Heart left ventricle (tissue), 16 donors: Measurements from ENCODE around the gene CLDND1. TPM values are rescaled to one million over a fixed set of nuclear protein-coding genes. Genes with fewer than 3 reads are reported as not detected.

Experiments
- ATAC-seq, 4 donors: fragments of 200-7000 bp; cut with Tn5 transposase; one replicate each; pipeline ENCODE4 v1.9.1; 2020 to 2022; ENCODE audit warnings: moderate library complexity in 4 of 4, mild to moderate bottlenecking in 3 of 4, moderate number of reproducible peaks in 1 of 4
- DNase-seq, 5 donors: peaks; one replicate each; pipeline ENCODE4 v3.0.0-alpha.2; 2020
- H3K27ac ChIP-seq, 12 donors: fragments of 200-600 bp; sonication (generic) in 4 of 12; one replicate each; pipeline versions ENCODE4 v1.5.0 to v1.8.0; 2016 to 2022; ENCODE audit warnings: mild to moderate bottlenecking in 2 of 12
- H3K27me3 ChIP-seq, 9 donors: fragments of 200-600 bp; sonication (generic) in 2 of 9; one replicate each; pipeline versions ENCODE4 v1.5.1 to v1.8.0; 2016 to 2022; ENCODE audit warnings: mild to moderate bottlenecking in 3 of 9
- H3K36me3 ChIP-seq, 9 donors: fragments of 200-600 bp; sonication (generic) in 2 of 9; one replicate each; pipeline versions ENCODE4 v1.5.0 to v1.8.0; 2018 to 2022; ENCODE audit warnings: mild to moderate bottlenecking in 2 of 9
- H3K4me1 ChIP-seq, 12 donors: fragments of 200-600 bp; sonication (generic) in 4 of 12; one replicate each; pipeline versions ENCODE4 v1.5.0 to v1.8.0; 2016 to 2022; ENCODE audit warnings: mild to moderate bottlenecking in 3 of 12
- H3K4me3 ChIP-seq, 12 donors: fragments of 200-600 bp; sonication (generic) in 4 of 12; one replicate each; pipeline versions ENCODE4 v1.5.0 to v1.8.0; 2017 to 2022; ENCODE audit warnings: mild to moderate bottlenecking in 9 of 12, moderate library complexity in 4 of 12
- H3K9me3 ChIP-seq, 12 donors: fragments of 200-600 bp; sonication (generic) in 4 of 12; one replicate each; pipeline versions ENCODE4 v1.5.0 to v1.8.0; 2016 to 2022; ENCODE audit warnings: mild to moderate bottlenecking in 1 of 12
- POLR2A ChIP-seq, 2 donors: fragments of 450-650 bp; IDR thresholded peaks; one replicate each; pipeline ENCODE4 v1.6.1; 2017; ENCODE audit warnings: antibody characterized with exemption in 2 of 2, mild to moderate bottlenecking in 2 of 2, moderate library complexity in 2 of 2
- WGBS, 4 donors: extraction: QIAGEN DNeasy Blood & Tissue Kit in 2 of 4; methylation state at CpG; one replicate each; pipeline versions ENCODE4 v1.1.5 to v1.1.7; 2013 to 2018; 5-methylcytosine and 5-hydroxymethylcytosine counted together
- intact Hi-C, 10 donors: fragments of 100-400 bp; cut with DNase I; formaldehyde crosslinking; loops; one replicate each; pipeline versions ENCODE4 v1.11.1 to v1.14.2; 2022
- polyA plus RNA-seq, 2 donors: library from polyadenylated mRNA; stranded (reverse); fragments of 200-250 nt; gene quantifications; one replicate each; pipeline ENCODE4 v1.2.3, GENCODE V29; 2013
- total RNA-seq, 9 donors: library from RNA; depleted of rRNA in 2 of 9; stranded (reverse); fragments of >200 nt in 2 of 9; fragmentation: NEBNext Ultra II Directional in 3 of 9; extraction: Animal tissue kit (Norgen Biotek cat#: 25700) in 3 of 9; gene quantifications; one replicate each; pipeline versions ENCODE4 v1.1.0 to v1.2.4, GENCODE V29; 2016 to 2023
- TF ChIP-seq, protein P1 (sequence below), 12 donors: fragments of 200-600 bp; sonication (generic) in 4 of 12; IDR thresholded peaks; one replicate each; pipeline versions ENCODE4 v1.5.0 to v1.8.0; 2018 to 2022; ENCODE audit warnings: antibody characterized with exemption in 12 of 12, mild to moderate bottlenecking in 5 of 12
- donor health status: ischemic (EF 13 %, LVEDD 7.1; RV severe dilation, severe dysfunction).
- donor health status: healthy with polysubstance abuse.
- donor health status: DM: no; HTN: yes; CAD: no.
- donor health status: DM: no; HTN: no; CAD: no.
- donor health status: ischemic (EF 25% LVEDD 6.9; RV normal size, moderate dysfunction).
- donor health status: ischemic (EF 25% LVEDD 5.7; RV mildly dilated, moderate dysfunction).
- donor health status: healthy.
- donor health status: DM: yes; HTN: yes; CAD: no.
- donor health status: ischemic (EF 35%, LVEDD 5.7; RV mildly dilated, moderate dysfunction).
- donor health status: nonischemic (EF 11% LVEDD 7.7; RV severe dilation, severe dysfunction).
- donor health status: DM: yes; HTN: yes; CAD: no.
- donor health status: PGD.
- donor health status: ischemic (EF 29% LVEDD 5.4; RV normal size, mild dysfunction).
- donor health status: nonischemic (EF 23%, LVEDD 6.1; RV moderate dilation, normal function).

The CLDND1 gene
- total and polyA plus RNA-seq, 11 donors = 55.0 to 155 (median 77.0) TPM

DNA sequence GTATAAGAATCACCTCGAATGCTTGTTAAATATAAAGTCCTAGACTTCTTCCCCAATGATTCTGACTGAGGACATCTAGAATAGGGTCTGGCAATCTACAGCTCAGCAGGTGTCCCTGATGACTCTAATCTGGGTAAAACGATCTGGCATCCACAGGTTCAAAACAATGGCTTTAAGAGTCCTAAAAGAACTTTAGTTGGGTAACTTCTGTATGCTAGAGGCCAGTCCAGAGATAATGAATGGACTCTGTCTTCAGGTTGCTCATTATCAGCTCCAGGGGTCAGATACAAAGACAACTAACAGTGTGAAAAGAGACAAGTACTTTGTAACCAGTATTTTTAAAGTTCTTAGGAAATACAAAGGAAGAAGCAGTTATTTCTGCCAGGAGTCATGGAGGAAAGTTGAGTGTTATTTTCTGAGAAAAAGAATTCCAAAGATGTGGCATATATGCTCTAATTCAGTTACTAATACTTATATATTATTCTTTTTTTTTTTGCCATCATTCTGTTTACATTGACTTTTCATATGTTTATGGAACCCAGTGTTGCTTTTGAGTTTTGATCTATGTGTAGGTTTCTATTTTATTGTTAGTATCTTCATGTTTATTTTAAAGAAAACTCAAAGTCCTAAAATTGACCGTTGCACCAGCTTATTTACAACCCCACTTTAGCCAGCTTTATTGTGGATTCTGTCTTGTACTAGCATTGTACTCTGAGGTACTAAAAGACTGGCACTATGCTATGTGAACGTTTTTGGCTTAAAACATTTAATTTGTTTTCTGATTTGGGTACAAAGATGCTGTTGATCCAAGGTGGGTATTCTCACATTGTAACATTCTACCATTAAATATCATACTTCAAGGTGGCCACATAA is 6.0 kb upstream of the CLDND1 start:
- no peak for DNase-seq
- peaks cover 0 to 7% (median 0%) of the 10 kb centered on the region in 9 donors for H3K27me3 ChIP-seq
- H3K4me1 ChIP-seq = no peaks in the 10 kb centered on the region
- H3K9me3 ChIP-seq = no peaks in the 10 kb centered on the region
- H3K36me3 ChIP-seq = no peaks in the 10 kb centered on the region
- TF ChIP-seq, protein P1, sequence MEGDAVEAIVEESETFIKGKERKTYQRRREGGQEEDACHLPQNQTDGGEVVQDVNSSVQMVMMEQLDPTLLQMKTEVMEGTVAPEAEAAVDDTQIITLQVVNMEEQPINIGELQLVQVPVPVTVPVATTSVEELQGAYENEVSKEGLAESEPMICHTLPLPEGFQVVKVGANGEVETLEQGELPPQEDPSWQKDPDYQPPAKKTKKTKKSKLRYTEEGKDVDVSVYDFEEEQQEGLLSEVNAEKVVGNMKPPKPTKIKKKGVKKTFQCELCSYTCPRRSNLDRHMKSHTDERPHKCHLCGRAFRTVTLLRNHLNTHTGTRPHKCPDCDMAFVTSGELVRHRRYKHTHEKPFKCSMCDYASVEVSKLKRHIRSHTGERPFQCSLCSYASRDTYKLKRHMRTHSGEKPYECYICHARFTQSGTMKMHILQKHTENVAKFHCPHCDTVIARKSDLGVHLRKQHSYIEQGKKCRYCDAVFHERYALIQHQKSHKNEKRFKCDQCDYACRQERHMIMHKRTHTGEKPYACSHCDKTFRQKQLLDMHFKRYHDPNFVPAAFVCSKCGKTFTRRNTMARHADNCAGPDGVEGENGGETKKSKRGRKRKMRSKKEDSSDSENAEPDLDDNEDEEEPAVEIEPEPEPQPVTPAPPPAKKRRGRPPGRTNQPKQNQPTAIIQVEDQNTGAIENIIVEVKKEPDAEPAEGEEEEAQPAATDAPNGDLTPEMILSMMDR (IDR thresholded peaks at IDR 0.05) = no peak
- no peak for TF ChIP-seq POLR2A (IDR thresholded peaks at IDR 0.05)
- ATAC-seq = no peak
- no peak overlapping the region for H3K4me3 ChIP-seq
- H3K27ac ChIP-seq = no peak overlapping the region
- intact Hi-C loops = loop anchor here in 3 of 10 donors (10.0 kb wide), 3 partner anchors 66 to 1876 kb away; partner anchors contain the start of genes CPOX (in 1 of the 3), LNP1 (in 1 of the 3) and TOMM70 (in 1 of the 3)
- WGBS, 4 donors = 55 to 59% (median 58%) methylated on average over 4 of the region's 4 CpGs

DNA sequence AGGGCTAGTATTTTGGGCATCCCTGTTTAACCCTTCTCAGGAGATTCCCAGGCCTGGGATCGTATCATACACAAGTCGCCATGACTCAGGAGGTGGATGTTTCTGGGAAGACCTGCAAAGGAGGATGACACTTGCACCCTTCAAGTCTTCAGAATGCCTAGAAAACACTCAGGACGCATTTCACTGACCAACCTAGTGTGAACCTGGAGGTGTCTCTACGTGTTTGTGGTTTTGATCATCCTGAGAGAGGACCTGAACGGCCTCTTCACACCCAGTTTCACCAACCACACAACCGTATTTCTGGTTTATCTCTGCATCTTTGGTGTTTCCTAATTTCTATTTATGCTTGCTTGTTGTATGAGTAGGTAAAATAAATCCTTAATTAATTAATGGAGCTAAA is 2.8 kb upstream of the CLDND1 start:
- Histone ChIP-seq H3K4me1 (peaks cover 0 to 17% (median 14%) of the 10 kb centered on the region in 12 donors), H3K27ac (no peak overlapping the region), H3K27me3 (peaks cover 0 to 7% (median 0%) of the 10 kb centered on the region in 9 donors), H3K36me3 (peaks cover 0 to 7% (median 3%) of the 10 kb centered on the region in 9 donors), H3K9me3 (no peaks in the 10 kb centered on the region), H3K4me3 (no peak overlapping the region)
- no peak for ATAC-seq
- TF ChIP-seq, protein P1 (IDR thresholded peaks at IDR 0.05) = no peak
- TF ChIP-seq POLR2A (IDR thresholded peaks at IDR 0.05) = no peak
- intact Hi-C loops = loop anchor here in 3 of 10 donors (10.0 kb wide), 3 partner anchors 69 to 1879 kb away; partner anchors contain the start of genes CPOX (in 1 of the 3), LNP1 (in 1 of the 3) and TOMM70 (in 1 of the 3)
- 88 to 93% (median 89%) methylated on average over 6 of the region's 6 CpGs for WGBS, 4 donors
- DNase-seq = no peak

DNA sequence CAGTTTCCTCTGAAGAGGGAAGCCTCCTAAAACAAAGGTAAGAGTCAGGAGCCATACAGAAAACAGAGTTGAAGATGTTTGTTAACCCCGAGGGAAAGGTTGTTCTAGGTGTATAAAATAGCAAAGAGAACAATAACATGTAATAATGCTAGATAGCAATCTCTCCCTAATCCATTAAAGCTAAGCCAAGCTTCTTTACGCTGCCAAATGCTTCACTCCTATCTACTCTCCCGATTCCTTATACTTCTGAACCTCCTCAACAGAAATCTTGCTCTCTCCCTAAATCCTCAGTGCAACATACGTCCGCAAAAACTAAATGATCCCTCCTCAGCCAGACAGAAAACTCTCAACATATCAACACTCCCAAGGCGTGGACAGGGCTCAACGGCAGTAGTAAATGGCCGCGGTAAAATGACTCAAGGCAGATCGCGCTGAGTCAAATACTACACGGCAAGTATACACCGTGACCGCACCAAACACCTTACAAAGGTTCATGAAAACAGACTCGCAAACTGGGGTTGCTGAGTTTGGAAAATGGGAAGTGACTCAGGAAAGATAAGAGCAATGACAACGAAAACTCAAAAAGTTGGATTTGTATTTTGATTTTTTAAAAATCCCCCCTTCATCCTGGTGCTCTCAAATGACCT is 682 bp downstream of the CLDND1 start:
- TF ChIP-seq, protein P1 (IDR thresholded peaks at IDR 0.05) = no peak
- TF ChIP-seq POLR2A (IDR thresholded peaks at IDR 0.05) = no peak
- Histone ChIP-seq H3K36me3 (peaks cover 0 to 41% (median 31%) of the 10 kb centered on the region in 9 donors), H3K27me3 (no peaks in the 10 kb centered on the region), H3K9me3 (no peaks in the 10 kb centered on the region), H3K4me3 (peak overlapping the region; percentile 60 to 94 (median 74)), H3K4me1 (peaks cover 0 to 30% (median 20%) of the 10 kb centered on the region in 12 donors), H3K27ac (peak overlapping the region; percentile 92 to 98 (median 95))
- ATAC-seq = peak; percentile 22 to 64 (median 40)
- intact Hi-C loops = loop anchor here in 8 of 10 donors (2.0 to 10.0 kb wide), 6 partner anchors 70 to 1883 kb away; partner anchors contain the start of genes CPOX (in 8 of the 8), DCBLD2 (in 1 of the 8), LNP1 (in 1 of the 8) and TOMM70 (in 1 of the 8)
- WGBS, 4 donors = 0 to 1% (median 0%) methylated on average over 16 of the region's 16 CpGs
- DNase-seq = peak in 4 of 5 donors; percentile 22 to 43 (median 28)
